HG02763 (cell line): Measurements from ENCODE around the gene NPAS2.

Experiments
- ATAC-seq: cut with Tn5 transposase; IDR thresholded peaks from one replicate; pipeline ENCODE4 v1.9.1; 2021; ENCODE audit warnings: mild to moderate bottlenecking, moderate library complexity; ENCODE audit not compliant: unreplicated experiment

NPAS2 gene

DNA sequence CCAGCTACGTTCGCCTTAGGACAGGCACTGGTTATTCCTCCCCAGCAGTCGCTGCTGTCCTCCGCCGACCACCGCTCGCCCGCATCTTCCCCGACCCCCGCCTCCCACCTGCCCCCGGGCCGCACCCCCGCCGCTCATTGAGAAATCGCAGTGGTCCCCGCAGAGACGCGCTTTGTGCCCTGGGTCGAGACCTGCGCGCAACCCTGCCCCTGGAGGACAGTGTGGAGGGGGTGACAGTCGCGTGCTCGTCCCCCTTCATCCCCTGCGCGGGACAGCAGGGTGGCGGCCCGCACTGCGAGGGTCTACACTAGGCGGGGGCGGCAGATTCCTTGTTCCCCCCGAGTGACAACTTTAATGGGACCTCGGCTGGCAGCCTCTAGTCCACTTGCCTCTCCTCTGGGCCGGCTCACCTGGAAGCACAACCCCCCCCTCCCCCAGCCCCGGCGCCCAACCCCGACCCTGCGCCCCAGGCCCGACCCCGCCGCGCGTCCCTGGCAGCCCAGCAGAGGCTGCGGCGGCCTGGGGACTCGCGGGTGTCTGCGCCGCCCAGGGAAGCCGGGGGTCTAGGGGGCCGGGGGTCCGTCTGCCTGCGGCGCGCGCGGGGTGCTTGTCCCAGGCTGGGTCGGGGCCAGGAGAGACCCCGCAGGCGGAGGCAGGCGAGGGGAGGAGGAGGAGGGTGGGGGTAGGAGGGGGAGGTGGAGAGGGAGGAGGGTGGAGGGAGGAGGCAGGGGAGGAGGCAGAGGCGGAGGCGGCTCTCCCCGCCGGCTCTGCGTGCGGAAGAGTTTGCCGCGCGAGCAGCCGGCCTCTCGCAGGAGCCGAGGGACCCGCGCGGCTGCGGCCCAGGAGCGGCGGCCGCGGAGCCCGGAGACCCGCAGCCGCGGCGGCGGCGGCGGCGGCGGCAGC is at the start of gene NPAS2:
Gene NPAS2 (plus strand): TSS at position 770 of the 903 bp plus-strand sequence. CDS start 84,616 bp downstream, outside the sequence.
- no peak for ATAC-seq

GRCh38 chr2:100771125-100771524 is 48.8 kb upstream of the NPAS2 start:
- no peak for ATAC-seq

GRCh38 chr2:100773538-100773937 is 46.4 kb upstream of the NPAS2 start:
- no peak for ATAC-seq

DNA sequence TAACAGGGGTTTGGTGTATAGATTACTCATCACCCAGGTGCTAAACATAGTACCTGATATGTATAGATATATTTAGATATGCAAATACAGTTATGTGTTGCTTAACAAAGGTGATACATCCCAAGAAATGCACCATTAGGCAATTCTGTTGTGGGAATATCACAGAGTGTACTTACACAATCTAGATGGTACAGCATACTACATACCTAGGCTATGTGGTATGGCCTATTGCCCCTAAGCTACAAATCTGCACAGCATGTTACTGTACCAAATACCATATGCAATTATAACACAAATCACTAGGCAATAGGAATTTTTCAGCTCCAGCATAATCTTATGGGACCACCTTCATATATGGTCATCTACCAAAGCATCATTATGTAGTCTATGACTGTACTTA is 43.5 kb upstream of the NPAS2 start:
- no peak for ATAC-seq

- no peak for ATAC-seq
Observed at GRCh38 chr2:100778637-100779450, 41.1 kb upstream of the NPAS2 start.

- ATAC-seq = no peak
Observed at GRCh38 chr2:100779908-100780202, 40.1 kb upstream of the NPAS2 start.

DNA sequence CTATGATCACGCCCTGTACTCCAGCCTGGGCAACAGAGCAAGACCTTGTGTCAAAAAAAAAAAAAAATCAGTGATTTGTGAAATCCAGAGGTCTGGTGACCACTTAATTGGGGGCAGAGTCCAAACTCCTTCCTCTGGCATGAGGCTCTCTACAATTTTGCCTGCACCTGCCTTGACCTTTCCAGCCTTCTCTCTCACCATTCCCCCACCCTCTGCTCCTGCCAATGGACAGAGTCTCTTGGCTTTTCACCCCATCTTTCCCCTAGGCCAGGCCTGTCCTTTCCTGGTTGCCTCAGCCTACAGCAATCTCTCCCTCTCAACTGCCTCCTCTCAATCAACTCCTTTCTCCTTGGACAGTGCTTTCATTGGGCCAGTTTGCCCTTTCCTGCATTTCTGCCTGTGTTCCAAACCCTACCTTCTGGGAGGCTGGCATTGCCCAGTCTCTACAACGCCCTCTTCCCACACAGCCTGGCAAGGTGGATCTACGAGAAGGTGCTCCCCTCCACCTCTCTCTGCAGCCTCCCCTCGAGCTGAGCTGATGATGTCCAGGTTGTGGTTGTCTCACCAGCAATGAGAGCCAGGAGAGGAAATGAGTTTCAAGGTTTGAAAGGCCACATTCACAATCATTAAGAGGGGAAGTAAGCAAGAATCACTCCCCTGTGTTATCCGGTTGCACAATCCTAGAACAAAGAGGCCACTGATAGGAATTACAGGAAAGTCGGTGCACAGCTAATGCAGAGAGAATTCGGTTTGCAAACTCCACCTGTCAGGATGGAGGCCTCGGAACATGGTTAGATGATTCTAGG is 39.5 kb upstream of the NPAS2 start:
- no peak for ATAC-seq

GRCh38 chr2:100781009-100781325 is 39.0 kb upstream of the NPAS2 start:
- no peak for ATAC-seq

- no peak for ATAC-seq
Observed at GRCh38 chr2:100781523-100782379, 38.2 kb upstream of the NPAS2 start.

- ATAC-seq = no peak
Observed at GRCh38 chr2:100782380-100782878, 37.5 kb upstream of the NPAS2 start.

- no peak for ATAC-seq
Observed at GRCh38 chr2:100783987-100784386, 36.0 kb upstream of the NPAS2 start.

DNA sequence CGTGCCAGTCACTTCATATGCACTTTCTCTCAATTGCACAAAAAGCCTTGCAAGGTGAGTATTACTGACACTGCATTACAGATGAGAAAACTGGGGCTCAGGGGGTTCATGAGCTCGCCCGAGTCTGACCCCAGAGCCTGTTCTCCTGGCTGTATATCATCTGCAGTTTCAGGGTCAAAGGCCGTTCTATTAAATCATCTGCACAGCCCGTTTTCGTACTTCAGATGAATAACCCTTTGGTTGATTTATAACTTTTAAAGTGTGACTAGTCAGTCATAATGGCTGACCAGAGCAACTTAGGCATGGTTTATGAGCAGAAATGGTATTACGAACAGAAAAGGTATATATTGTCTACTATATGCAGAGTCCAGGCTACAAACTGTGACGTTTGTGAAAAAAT is 35.3 kb upstream of the NPAS2 start:
- no peak for ATAC-seq

- ATAC-seq = no peak
Observed at GRCh38 chr2:100785626-100786296, 34.2 kb upstream of the NPAS2 start.

- no peak for ATAC-seq
Observed at GRCh38 chr2:100786297-100786658, 33.7 kb upstream of the NPAS2 start.

GRCh38 chr2:100786985-100787384 is 33.0 kb upstream of the NPAS2 start:
- no peak for ATAC-seq

DNA sequence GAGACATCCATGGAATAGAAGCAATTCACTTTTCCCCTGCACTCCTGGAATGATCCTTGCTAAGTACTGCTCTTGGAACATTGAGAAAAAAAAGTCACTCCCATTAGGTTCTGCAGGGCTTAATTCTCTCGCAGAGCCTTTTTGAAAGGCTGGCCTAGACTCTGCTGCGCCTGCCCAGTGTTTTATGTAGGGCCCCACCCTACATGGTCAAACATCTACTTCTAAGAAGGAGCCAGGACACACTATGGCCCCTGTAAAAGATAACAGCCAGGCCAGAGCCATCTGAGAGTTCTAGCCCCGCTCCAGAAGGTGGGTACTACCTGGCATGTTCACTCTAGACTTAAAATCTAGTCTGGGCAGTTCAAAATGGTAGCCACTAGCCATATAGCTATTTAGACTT is 30.6 kb upstream of the NPAS2 start:
- ATAC-seq = no peak

GRCh38 chr2:100791294-100791935 is 28.5 kb upstream of the NPAS2 start:
- no peak for ATAC-seq

GRCh38 chr2:100791936-100792308 is 28.0 kb upstream of the NPAS2 start:
- no peak for ATAC-seq

DNA sequence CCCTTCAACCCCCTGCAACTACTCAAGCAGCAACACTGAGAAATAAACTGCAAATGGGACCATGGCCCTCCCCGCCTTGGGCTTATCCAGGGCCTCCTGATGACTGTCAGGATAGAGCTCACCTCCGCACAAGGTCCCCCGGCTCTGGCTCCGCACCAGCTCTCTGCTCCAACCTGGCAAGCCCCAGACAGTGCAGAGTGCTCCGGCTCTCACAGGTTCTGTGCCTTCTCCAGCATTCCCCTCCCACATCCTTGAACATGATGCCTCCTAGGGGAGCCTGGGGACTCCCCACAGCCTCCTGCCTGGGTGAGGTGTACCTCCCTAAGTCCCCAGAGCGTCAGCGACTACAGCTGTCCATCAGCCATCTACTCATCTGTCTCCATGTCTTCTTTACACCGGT is 26.7 kb upstream of the NPAS2 start:
- no peak for ATAC-seq
